Stimulated activated CD8-positive, alpha-beta memory T cell treated with anti-CD3 and anti-CD28 coated beads, Interleukin-15, amount 100 ng/mL, for 1 hour (primary cell): Measurements from ENCODE around the gene WASF1.
A peak's percentile ranks its signal among the peaks of the same experiment; 100 is the strongest.

Experiments used
- DNase-seq: peaks from one replicate; pipeline ENCODE4 v3.0.0-alpha.2; 2020; ENCODE audit warnings: low read depth

WASF1 gene

DNA sequence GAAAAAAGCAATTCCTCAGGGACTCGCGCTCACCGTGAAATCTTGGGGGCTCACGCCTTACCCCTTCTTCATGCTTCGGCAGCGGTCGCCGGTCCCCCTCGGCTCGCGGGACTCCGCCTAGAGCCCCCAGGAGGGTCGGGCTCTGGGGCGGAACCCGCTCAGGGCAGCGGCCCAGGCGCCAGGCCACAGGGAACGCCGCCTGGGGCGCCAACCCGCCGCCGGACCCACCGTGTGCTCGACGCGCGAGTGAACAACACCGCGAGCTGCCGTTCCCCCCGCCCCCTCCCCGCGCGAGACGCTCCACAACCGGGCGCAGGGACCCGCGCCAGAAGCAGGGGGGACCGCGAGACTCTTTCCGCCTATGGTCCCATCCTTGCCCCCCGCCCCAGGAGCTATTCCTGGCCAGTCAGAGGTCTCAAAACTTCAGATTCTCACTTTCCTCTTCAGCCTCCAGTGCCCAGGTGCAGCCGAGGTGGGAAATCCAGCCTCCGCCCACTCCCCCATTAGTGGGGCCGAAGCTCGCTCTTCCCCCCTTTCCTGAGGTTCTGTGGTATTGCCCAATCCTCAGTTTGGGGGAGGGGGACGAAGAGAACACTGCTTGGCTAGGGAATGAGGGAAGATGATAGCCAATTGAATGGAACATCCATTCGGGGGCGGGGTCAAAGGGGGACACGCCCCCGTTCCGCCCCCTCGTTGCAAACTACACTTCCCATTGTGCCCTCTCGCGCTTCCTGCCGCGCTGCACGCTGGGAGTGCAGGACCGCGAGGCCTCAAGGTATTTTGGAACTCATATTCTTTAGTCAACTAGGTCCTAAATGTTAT is at the start of gene WASF1:
TSS of gene WASF1 (minus strand) at position 265 of the 822 bp plus-strand sequence. CDS start 52,069 bp downstream, outside the sequence.
- peak; percentile 76 for DNase-seq

DNA sequence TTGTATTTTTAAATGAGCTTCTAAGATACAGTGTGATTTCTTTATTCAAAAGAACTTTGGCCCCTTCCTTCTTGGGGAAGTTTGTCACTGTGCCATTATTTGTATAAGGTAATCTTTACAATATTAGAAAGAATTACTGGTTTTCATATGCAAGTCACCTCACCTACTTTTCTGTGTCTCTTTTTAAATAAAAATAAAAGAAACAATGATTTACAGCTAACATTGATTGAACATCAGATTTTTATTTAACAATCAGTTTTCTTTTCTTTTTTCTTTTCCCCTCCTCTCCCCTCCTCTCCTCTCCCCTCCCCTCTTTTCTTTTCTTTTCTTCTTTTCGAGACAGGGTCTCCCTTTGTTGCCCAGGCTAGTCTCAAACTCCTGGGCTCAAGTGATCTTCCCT is 46.8 kb upstream of the WASF1 start:
- no peak for DNase-seq

DNA sequence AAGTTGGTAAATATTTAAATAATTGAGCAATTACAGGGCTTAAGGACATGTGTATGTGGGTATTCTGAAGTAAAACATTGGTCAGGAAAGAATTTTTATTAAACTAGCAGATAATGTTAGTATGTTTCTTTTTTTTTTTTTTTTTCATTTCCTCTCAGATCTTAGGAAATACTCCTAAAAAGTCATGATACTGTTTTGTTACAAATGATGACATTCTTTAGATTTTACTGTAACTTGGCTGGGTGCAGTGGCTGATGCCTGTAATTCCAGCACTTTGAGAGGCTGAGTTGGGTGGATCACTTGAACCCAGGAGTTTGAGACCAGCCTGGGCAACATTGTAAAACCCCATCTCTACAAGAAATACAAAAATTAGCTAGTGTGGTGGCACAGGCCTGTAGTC is 42.3 kb upstream of the WASF1 start:
- DNase-seq: no peak

DNA sequence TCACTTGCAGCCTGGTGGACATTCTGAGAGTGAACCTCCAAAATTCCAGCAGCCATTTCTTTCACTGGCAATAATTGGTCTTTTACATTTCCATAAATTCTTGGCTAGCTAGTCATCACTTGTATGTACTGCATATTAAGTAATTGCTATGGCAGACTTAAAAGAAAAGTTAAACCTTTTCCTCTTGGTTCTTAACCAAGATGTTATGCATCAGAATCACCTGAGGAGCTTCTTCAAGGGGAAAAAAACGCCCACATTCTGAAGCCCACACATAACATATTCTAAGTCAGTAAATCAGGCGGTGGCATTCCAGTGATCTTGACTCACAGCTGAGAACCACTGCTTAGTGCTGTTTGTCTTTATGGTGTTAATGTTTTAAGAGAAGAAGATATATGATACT is 37.8 kb upstream of the WASF1 start:
- no peak for DNase-seq

DNA sequence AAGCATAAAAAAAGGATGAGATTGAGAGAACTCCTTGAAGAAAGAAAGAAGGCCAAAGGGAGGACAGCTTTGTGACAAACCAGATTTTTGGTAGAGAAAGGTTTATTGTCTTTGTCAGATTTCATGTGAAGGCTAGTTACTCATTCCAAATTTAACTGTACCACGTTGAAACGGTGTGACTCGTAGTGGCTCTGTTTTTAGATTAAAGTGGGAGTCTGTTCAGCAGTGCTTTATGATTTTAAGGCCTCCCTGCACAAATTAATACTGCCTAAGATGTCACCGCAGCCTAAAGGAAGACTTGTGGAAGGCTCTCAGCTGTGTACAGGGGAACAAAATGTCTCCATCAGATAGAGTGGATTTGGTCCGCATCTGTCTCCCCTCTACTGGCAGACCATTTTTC is 36.7 kb upstream of the WASF1 start:
- no peak for DNase-seq

DNA sequence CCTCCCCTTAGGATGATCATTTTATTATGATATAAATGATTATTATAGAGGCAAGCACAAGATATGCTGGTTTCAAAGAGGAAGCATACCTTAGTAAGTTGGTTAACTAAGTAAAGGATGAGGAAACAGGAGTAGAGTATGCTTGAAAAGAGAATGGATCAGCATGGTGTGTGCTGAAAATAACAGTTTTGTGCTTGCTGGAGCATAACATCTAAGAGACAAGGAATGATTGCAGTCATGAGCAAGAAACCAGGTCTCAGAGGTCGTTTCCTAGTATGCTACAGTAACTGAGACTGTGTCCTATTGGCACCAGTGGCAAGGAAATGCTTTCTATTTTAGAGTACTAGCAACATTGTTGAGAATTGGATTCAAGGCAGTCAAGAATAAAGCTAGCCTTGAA is 34.9 kb upstream of the WASF1 start:
- DNase-seq: no peak

DNA sequence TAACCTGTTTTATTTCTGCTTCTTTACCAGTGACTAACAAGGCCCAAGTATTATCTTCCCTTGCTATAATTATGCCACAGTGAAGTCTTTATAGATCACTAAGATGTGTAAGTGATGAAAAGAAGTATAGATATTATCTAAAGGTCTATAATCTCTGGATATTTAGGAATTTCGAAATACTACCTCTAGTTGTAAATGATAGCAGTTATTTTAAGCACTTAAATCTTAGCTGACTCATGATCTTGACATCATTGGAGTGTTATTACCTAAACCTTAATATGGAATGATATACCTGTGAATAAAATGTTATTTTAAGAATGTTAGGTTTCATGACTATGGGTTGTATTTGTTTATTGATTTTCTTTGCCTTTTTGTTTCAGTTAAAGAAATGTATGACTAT is 32.3 kb upstream of the WASF1 start:
- DNase-seq: no peak

DNA sequence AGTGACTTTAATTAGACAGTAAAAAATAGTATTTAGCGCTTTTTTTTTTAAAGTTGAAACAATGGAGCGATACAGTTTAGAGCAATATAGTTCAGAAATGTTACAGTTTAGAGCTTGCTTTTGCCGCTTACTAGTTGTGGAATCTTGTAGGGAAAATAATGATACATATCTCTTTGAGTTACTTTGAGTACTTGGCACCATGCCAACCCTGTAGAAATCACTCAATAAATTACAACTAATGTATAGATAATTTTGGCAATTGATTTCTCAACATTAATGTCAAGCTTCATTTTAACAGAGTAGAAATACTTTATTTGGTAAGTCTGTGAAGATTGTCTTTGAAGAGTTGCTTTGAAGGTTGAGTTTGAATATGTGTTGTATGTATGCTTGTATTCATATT is 28.2 kb upstream of the WASF1 start:
- DNase-seq: no peak

DNA sequence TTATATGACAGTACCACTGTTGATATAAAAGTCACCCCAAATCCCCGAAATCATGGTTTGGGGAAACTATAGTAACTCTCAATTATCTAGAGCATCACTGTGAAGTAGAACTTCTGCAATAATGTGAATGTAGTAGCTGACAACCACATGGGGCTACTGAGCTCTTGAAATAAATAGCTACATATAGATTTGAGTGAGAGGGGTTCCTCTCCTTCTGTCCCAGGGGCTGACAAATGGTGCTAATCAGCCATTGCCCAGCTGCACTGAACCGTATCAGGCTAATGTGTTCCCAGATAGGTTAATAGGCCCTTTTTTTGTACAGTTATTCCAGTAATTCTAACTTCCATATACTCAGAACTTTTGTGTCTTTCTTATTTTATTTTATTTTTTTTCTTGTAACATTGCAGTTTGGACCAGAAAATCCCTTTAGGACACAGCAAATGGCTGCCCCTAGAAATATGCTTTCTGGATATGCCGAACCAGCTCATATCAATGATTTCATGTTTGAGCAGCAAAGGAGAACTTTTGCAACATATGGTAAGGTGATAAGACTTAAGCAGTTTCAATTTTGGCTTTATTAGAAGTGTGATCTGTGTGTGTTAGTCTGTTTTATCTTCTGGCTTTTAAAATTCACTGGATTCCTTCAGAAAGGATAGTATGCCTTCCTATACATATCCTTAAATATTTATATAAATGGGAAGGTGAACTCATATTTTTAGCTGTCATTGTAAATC is 21.8 kb upstream of the WASF1 start:
- no peak for DNase-seq

DNA sequence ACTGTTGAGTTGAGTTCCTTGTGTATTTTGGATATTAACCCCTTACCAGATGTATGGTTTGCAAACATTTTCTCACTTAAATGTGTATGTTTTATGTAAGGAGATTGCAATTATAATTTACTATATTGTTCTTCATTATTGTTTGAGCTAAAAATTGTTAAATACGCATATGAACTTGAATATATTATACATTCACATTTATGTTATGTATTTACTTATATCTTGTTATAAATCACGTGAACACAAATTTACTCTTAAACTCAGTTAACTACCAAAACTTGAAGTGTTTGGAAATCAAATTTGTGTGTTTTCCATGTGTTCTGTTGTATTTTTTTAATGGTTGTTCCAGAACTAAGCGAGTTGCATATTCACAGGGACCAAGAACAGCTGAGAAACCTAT is 19.1 kb upstream of the WASF1 start:
- DNase-seq: no peak

DNA sequence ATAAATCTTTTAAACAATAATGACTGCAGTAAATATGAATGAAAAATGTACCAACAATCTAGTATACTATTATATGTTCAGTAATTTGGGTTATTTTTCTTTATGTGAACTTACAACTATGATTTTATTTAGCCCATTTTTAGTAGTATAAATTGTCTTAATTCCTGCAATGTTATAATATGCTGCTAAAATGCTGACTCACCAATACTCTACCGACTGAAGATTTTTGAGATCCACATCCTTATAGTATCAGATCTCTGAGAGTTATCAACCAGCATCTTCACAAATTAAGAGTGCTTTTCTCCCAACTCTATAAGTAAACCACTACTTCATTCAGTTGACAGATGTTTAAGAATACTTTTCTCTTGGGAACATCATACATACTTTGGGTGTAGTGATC is 17.4 kb upstream of the WASF1 start:
- no peak for DNase-seq

DNA sequence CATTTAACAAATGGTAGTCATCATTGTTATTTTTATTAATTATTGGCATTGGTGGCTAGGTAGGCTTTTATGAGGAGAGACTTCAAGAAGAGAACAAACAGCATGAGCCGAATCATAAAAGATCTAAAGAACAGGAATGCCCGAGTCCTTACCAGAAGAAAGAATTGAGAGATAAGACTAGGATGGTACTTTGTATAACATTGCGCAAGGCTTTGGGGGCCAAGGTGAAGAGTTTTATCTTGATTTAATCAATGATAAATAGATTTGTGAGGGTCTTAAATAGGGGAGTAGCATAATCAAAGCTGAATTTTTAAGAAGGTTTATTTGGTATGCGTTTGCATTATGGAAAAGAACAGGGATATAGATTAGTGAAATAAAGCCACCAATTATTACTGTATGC is 16.2 kb upstream of the WASF1 start:
- no peak for DNase-seq

DNA sequence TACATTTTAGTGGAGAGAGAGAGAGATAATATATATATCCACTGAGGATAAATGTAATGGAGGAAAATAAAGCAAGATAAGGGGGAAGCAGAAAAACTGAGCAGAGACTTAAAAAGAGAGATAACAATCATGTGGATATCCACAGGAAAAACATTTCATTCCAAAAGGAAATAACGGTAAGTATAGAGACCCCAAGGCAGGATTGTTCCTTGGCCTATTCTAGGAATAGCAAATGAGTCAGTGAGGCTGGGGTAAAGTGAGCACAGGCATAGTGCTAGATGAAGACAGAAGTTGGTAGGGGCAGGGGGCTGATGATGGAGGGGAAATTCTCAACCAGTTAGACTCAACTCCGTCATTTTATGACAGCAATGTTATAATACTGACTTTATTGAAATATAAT is 12.0 kb upstream of the WASF1 start:
- no peak for DNase-seq

DNA sequence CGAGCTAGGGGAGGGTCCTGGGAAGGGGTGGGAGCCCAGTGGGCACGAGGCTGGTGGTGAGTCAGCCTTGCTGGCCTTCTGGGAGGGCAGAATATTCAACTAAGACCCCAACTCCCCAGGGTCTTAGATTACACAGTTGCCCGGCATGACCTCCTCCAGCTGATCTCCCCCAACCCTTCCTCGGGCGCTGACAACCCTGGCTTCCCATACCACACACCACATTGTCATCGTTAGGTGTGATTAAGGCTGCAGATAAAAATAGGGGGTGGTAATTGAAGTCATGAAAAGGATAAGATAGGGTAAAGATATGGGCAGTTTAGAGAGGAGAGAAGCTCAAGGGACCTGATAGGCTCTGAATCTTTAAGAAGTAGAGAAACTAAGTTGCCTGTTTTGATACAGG is 11.3 kb upstream of the WASF1 start:
- no peak for DNase-seq

DNA sequence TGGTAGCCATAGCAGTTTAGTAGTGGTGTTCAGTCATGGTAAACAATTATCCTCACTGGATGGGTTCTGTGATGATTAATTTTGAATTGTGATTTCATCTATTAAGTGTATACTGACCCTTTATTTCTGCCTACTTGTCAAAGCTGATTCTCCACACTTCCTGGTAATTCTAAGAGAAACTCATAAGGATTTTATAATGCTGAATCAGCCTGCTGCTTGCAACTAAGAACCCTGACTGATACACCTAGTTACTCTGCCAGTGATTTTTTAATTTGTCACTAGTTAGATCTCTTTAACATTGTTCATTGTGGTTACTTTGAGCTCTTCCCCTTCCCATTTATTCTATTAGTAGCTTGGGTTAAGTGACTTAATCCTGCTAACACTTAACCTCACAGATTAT is 9.3 kb upstream of the WASF1 start:
- no peak for DNase-seq

DNA sequence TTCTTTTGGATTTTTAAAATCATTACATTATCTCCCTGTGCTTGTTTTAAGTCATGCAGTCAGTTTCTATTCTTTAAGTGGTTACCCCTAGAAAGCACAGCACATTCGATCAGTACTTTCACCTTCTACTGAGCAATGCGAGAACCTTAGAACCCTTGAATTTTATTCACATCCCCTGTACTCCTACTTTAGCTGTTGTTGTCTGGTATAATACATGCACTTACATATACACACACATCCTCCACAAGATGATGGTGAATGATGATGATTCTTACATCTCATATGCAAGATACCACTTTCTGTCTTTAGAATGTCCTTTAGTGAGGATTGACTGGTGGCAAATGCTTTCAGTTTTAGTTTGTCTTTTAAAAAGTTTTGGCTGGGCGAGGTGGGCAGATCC is 6.4 kb upstream of the WASF1 start:
- no peak for DNase-seq

DNA sequence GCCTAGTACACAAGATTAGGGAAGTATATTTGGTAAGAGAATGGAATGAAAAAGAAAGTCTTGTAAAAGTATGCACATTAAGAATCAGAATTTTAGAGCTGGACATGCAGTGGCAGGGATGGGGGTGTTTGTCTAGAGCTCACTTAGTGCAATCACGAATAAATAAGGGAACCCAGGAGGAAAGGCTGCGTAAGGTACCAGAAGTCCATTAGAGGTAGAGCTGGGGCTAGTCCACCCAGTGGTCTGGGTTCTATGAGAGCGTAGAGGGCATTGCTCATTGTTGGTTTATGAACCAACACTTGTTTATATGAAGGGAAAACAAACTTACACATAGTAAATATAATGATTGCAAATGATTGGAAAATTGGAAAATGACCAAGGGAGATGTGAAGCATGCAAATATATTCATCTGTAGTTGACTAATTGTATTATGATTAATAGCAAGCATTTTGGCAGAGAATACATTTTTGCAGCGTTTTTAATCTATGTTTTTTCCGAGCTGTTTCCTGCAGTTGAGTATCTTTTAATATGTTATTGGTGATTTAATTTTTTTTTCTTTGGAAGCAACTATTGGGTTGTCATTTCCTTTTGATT is 3.9 kb upstream of the WASF1 start:
- DNase-seq: no peak

DNA sequence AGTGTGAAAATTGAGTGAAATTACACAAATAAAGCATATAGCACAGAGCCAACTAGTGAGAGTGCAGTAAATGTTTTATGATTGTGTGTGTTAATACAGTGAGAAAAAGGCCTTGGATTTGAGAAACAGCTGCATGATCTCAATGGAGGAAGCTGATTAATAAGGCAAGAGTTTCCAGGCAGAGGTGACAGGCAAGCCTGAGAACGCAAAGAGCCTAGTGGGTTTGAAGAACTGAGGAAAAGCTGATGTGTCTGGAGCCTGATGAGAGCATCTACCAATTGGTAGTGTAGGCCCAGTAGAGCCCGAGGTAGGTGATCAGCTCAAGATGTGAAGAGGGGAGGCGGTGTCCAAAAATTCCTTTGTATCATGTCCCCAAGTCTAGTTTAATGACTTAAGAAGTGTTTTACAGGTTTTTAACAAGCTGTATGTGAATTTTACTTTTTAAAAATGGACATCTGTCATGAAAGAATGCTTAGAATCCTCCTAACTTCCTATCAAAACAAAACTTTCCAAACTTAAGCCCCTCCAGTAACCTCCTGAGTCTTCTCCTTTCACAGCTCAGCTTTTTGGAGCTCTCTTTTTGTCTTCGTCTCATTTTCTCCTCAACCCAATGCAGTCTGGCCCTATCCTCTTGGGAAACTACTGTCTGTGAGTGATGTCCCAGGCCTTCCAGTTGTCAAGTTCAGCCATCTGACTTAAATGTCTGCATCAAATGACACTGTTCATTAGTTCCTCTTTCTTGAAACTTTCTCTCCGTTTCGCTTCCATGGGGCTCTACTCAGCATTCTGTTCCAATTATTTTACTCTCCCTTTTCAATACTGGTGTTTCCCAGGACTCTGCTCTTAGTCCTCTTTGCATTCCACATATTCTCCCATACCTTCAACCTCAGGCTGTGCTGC is 1.9 kb upstream of the WASF1 start:
- no peak for DNase-seq

DNA sequence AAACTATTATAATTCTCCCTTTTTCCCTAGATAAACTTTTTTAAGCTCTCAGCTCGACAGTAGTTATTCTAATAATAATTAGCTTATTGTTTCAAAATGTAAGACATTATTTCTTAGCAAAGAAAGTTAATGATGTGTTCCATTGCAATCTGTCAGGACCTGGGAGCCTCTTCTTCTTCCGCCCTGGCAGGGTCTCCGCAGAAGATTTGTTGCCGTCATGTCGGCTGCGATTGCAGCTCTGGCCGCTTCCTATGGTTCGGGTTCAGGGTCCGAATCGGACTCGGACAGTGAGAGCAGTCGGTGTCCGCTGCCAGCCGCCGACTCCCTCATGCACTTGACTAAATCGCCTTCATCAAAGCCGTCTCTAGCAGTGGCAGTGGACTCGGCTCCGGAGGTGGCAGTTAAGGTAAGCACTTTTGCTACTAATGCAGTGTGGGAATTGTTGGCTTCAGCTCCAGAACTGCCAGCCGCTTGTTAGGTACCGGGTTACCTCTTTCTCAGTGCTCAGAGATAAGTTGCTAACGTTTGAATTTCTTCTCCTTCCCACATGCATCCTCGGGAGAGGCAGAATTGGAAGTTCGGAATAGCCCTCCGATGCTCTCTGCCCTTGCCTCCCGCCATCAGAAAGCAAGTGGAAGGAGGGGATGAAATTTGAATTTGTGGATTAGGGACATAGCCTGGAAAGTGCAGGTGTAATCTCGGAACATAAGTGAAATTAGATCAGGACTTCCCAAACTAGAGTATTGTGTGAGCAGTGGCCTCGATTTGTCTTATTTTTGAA is 948 bp upstream of the WASF1 start, which contains the start of gene CDC40:
TSS of gene CDC40 (plus strand) at position 200 of the 781 bp plus-strand sequence. CDS start at position 218, 18 bp downstream.
- peak; percentile 21 for DNase-seq

DNA sequence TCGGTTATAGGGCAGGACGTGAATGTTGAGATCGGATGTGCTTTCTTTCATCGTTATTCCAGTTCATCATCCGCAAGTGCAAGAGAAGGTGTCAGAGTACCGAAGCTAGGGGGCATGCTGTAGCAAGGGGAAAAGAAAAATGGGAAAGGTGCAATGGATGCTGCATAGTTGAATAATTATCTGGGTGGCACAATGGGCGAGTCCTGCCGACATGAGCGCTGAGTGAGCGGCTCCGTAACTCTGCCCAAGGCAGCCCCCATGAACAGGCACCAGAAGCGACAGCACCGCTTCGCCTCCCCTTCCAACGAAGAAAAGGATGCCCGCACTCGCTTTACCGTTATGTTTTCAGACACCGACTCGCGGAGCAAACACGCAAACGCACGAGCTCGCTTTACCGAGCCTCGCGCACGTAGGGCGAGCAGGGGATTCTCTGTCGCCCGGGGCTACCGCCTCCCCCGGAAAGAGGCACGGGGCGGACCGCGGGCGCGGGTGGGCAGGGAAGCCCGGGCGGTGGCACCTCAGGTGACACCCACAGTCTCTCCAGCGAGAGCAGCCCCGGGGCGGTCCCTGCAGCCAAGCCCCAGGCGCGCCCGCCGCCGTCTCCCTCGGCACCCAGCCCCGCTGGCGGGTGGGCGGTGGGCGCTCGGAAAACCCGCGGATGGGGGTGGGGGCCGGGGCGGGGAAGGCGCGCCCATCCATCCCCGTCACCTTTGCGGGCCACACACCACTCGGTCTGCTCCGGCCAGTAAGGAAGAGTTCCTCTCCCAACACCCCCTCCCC is 654 bp downstream of the WASF1 start:
- DNase-seq: peak; percentile 23
